Lung (tissue), 12 donors: ENCODE results near the gene RALGPS2. TPM values are rescaled to one million over a fixed set of nuclear protein-coding genes. Genes with fewer than 3 reads are reported as not detected.

ENCODE experiments used
- ATAC-seq: fragments of 200-7000 bp; cut with Tn5 transposase; one replicate; pipeline ENCODE4 v1.9.1; 2020; ENCODE audit warnings: moderate number of reproducible peaks; ENCODE audit not compliant: insufficient read depth, low FRiP score
- DNase-seq, 3 donors: peaks; one replicate each; pipeline ENCODE4 v3.0.0-alpha.2; 2013 to 2017
- H3K27ac ChIP-seq, 2 donors: one replicate each; pipeline ENCODE4 v1.5.1; 2013; ENCODE audit warnings: mild to moderate bottlenecking in 2 of 2, moderate library complexity in 2 of 2, control low read depth in 1 of 2, inconsistent platforms in 1 of 2, low read depth in 1 of 2, low read length in 1 of 2
- H3K27me3 ChIP-seq, 3 donors: one replicate each; pipeline ENCODE4 v1.5.1; 2013; ENCODE audit warnings: low read length in 2 of 3; ENCODE audit not compliant: control insufficient read depth in 3 of 3, insufficient read depth in 3 of 3
- H3K36me3 ChIP-seq, 4 donors: one replicate each; pipeline ENCODE4 v1.5.1; 2013; ENCODE audit warnings: low read length in 4 of 4, mild to moderate bottlenecking in 1 of 4, moderate library complexity in 1 of 4; ENCODE audit not compliant: control insufficient read depth in 4 of 4, insufficient read depth in 4 of 4
- H3K4me1 ChIP-seq, 5 donors: one replicate each; pipeline ENCODE4 v1.5.1; 2013; ENCODE audit warnings: low read length in 5 of 5, mild to moderate bottlenecking in 2 of 5, moderate library complexity in 1 of 5; ENCODE audit not compliant: control insufficient read depth in 5 of 5, insufficient read depth in 5 of 5
- H3K4me3 ChIP-seq: one replicate; pipeline ENCODE4 v1.5.1; 2013; ENCODE audit warnings: mild to moderate bottlenecking, control low read depth, moderate library complexity
- H3K9ac ChIP-seq, 2 donors: one replicate each; pipeline ENCODE4 v1.5.1; 2013; ENCODE audit warnings: low read length in 2 of 2, control low read depth in 1 of 2; ENCODE audit not compliant: insufficient read depth in 1 of 2
- H3K9me3 ChIP-seq, 4 donors: one replicate each; pipeline ENCODE4 v1.5.1; 2013; ENCODE audit warnings: low read length in 3 of 4, mild to moderate bottlenecking in 1 of 4, moderate library complexity in 1 of 4; ENCODE audit not compliant: control insufficient read depth in 4 of 4, insufficient read depth in 3 of 4
- WGBS, 2 donors: extraction: QIAGEN DNeasy Blood & Tissue Kit; methylation state at CpG; one replicate each; pipeline ENCODE4 v1.1.7; 2013; 5-methylcytosine and 5-hydroxymethylcytosine counted together
- polyA plus RNA-seq, 2 donors: library from polyadenylated mRNA; stranded (reverse); fragments of 200-250 nt; gene quantifications; one replicate each; pipeline ENCODE4 v1.2.1, GENCODE V29; 2013
- total RNA-seq, 2 donors: library from RNA; depleted of rRNA in 1 of 2; stranded (reverse); fragments of >200 nt in 1 of 2; gene quantifications; one replicate each; pipeline ENCODE4 v1.2.1, GENCODE V29; 2014 to 2021
- TF ChIP-seq, protein P1 (sequence below): IDR thresholded peaks from 2 replicates; pipeline ENCODE4 v1.5.1; 2012; ENCODE audit warnings: mild to moderate bottlenecking; ENCODE audit errors: control extremely low read depth, extremely low read depth
- donor health status: control.
- donor health status: control.
- donor health status: Bipolar disorder and iron deficiency.
- donor health status: healthy.
- donor health status: DM: yes; HTN: yes; CAD: no.

Gene RALGPS2
- total and polyA plus RNA-seq, 4 donors, result 1.2 to 33.2 (median 5.1) TPM

DNA sequence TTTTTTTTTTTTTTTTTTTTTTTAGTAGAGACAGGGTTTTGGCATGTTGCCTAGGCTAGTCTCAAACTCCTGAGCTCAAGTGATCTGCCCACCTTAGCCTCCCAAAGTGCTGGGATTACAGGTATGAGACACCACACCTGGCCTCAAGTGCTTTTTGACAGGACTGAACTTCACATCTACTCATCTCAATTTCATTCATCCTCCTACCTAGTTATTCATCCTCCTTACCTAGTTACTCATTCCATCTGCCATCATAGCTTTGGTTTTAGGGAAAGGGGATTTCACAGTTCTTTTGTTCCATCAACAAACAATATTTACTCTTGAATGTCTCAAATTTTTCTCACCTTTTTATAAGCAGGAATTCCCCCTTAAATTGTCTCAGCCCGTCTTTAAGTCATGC, 38.6 kb upstream of the RALGPS2 start:
- Histone ChIP-seq H3K27ac (no peak overlapping the region), H3K36me3 (no peaks in the 10 kb centered on the region), H3K4me1 (peaks cover 0 to 5% (median 0%) of the 10 kb centered on the region in 5 donors), H3K9ac (no peak overlapping the region), H3K4me3 (no peak overlapping the region), H3K9me3 (no peaks in the 10 kb centered on the region), H3K27me3 (no peaks in the 10 kb centered on the region)
- DNase-seq (no peak), ATAC-seq (no peak)
- TF ChIP-seq, protein P1, sequence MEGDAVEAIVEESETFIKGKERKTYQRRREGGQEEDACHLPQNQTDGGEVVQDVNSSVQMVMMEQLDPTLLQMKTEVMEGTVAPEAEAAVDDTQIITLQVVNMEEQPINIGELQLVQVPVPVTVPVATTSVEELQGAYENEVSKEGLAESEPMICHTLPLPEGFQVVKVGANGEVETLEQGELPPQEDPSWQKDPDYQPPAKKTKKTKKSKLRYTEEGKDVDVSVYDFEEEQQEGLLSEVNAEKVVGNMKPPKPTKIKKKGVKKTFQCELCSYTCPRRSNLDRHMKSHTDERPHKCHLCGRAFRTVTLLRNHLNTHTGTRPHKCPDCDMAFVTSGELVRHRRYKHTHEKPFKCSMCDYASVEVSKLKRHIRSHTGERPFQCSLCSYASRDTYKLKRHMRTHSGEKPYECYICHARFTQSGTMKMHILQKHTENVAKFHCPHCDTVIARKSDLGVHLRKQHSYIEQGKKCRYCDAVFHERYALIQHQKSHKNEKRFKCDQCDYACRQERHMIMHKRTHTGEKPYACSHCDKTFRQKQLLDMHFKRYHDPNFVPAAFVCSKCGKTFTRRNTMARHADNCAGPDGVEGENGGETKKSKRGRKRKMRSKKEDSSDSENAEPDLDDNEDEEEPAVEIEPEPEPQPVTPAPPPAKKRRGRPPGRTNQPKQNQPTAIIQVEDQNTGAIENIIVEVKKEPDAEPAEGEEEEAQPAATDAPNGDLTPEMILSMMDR, result no peak
- WGBS, 2 donors, result 75 to 95% methylated on average over 1 of the region's 1 CpG

DNA sequence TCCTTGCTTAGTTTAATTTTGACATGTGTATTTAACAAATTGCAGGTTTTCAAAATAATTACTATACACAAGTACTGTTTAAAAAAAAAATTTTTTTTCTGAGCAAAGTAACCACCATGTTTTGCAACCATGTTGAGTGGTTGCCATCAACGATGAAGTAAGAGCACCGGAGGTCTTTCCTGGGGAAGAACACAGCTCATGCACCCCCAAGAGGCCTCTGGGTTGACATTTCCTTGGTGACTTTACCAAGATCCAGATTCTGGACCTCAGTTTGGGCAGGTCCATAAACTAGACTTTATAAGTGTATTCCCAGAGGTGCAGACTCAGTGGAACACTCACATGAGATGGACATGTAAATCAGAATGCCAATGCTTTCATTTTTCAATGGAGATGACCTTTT, 36.8 kb upstream of the RALGPS2 start:
- no peak overlapping the region for H3K27ac ChIP-seq
- WGBS, 2 donors, result 29 to 72% methylated on average over 2 of the region's 2 CpGs
- TF ChIP-seq, protein P1, result no peak
- no peaks in the 10 kb centered on the region for H3K27me3 ChIP-seq
- DNase-seq (no peak), ATAC-seq (no peak)
- H3K9ac ChIP-seq, result no peak overlapping the region
- H3K4me1 ChIP-seq, result peaks cover 0 to 5% (median 0%) of the 10 kb centered on the region in 5 donors
- H3K4me3 ChIP-seq, result no peak overlapping the region
- H3K9me3 ChIP-seq, result no peaks in the 10 kb centered on the region
- H3K36me3 ChIP-seq, result no peaks in the 10 kb centered on the region

DNA sequence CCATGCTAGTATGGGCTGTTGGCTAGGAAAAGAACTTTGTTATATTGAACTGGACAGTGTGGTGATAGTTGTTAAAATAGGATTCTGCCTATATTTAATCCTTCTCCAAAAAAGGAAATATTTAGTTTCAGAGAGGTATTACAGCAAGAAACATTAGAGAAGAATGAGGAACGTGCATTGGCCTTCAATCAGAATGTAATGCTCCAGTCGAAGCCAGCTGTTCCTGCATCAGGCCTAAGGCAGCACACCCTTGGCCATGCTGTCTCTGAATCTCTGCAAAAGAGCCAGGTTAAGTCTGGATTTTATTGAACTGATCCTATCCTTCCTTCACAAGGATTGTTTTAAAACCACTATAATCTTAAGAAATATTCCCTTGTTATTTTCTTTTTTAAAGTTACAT, 35.3 kb upstream of the RALGPS2 start:
- WGBS, 2 donors, result 23 to 47% methylated on average over 2 of the region's 2 CpGs
- TF ChIP-seq, protein P1, result no peak
- peaks cover 0 to 5% (median 0%) of the 10 kb centered on the region in 5 donors for H3K4me1 ChIP-seq
- no peak overlapping the region for H3K9ac ChIP-seq
- ATAC-seq (no peak), DNase-seq (peak in 1 of 3 donors; percentile 31)
- no peak overlapping the region for H3K27ac ChIP-seq
- no peaks in the 10 kb centered on the region for H3K9me3 ChIP-seq
- no peak overlapping the region for H3K4me3 ChIP-seq
- no peaks in the 10 kb centered on the region for H3K27me3 ChIP-seq
- no peaks in the 10 kb centered on the region for H3K36me3 ChIP-seq

DNA sequence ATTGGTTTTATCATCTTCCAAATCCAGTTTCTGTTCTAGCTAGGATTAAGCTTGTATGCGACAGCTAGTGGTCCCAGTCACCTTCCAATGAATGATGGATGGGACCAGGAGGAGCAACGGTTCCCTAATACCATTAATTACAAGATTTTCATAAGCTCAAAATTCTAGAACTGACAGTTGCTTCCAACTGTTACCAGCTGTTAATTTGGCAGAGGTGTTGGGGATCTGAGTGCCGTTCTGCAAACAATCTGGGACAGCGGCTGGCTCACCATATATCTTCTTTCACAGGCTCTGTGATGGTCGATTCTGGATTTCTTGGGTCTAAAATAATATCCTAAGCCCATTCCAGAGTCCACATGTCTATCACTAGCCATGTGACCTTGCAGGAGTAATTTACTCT, 34.5 kb upstream of the RALGPS2 start:
- Histone ChIP-seq H3K27me3 (no peaks in the 10 kb centered on the region), H3K27ac (no peak overlapping the region), H3K9me3 (no peaks in the 10 kb centered on the region), H3K36me3 (no peaks in the 10 kb centered on the region), H3K4me1 (peaks cover 0 to 5% (median 0%) of the 10 kb centered on the region in 5 donors), H3K4me3 (no peak overlapping the region), H3K9ac (no peak overlapping the region)
- 68 to 77% methylated on average over 5 of the region's 5 CpGs for WGBS, 2 donors
- TF ChIP-seq, protein P1, result no peak
- DNase-seq (peak in 1 of 3 donors; percentile 62), ATAC-seq (no peak)
